ENCODE measurements around the gene CLIP4.

- TF ChIP-seq CTCF (conservative IDR thresholded peaks at IDR 0.05; ENCODE audit: low read depth, low read length) (no peak), RFX5 (IDR thresholded peaks at IDR 0.05; ENCODE audit: low read depth, low read length) (no peak), CEBPB (IDR thresholded peaks at IDR 0.05; ENCODE audit: low read depth, low read length) (no peak), POLR2A (IDR thresholded peaks at IDR 0.05; ENCODE audit: low read depth, low read length) (no peak), NFE2L2 (IDR thresholded peaks at IDR 0.05; ENCODE audit: low read depth, low read length) (no peak), USF2 (IDR thresholded peaks at IDR 0.05; ENCODE audit: low read depth, low read length) (no peak), ELK1 (IDR thresholded peaks at IDR 0.05; ENCODE audit: borderline replicate concordance, low read depth, low read length) (no peak)
These were observed 113.7 kb downstream of the CLIP4 start for GRCh38 chr2:29228947-29229346.
